Measurements from ENCODE around the gene SRP68. TPM values are rescaled to one million over a fixed set of nuclear protein-coding genes. Genes with fewer than 3 reads are reported as not detected.

The SRP68 gene
- total and polyA plus RNA-seq, 2 of the 8 experiments (the other 6 are each of a cell fraction or from before 2014, with no cell fraction given), result 57.7 to 83.5 TPM

DNA sequence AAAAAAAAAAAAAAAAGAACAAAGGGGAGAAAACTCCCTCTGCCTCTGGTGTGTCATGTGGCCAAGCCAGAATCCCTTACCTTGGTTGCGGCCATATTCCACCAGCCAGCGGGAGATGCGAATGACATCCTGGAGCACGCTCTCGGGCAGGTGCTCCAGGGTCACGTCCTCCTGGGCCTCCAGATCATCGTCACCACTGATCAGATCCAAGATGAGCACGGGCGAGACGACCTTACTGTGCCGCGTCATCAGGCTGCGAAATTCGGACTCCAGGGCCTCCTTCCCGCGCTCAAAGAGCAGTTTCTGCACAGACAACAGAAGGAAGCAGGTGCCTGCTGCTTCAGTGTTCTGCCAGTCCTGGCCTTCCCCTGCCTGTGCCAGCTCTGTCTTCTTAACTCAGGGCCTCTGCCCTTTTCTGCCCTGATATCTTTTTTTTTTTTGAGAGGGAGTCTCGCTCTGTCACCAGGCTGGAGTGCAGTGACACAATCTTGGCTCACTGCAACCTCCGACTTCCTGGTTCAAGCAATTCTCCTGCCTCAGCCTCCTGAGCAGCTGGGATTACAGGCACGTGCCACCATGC, 25.5 kb upstream of the SRP68 start:
- 97% methylated on average over 18 of the region's 19 CpGs; no CpG with 5 or more reads in 1 of the 2 experiments for WGBS, 2 experiments (ENCODE audit: extremely low coverage in 1 of 2, insufficient coverage in 1 of 2, insufficient read length in 1 of 2, insufficient replicate concordance in 2 of 2, low coverage in 1 of 2, low lambda C conversion rate in 2 of 2, missing lambda C conversion rate in 1 of 2)

More for the DNA sequence above, 25.5 kb upstream of the SRP68 start:
- H2BK12ac ChIP-seq (ENCODE audit: low read depth, low read length), result no peak overlapping the region
- no peak overlapping the region; a peak in 1 of 7 replicates for H3K9ac ChIP-seq (replicated peaks in 1 of 4; ENCODE audit: extremely low read depth in 1 of 4, low read depth in 3 of 4, low read length in 3 of 4)
- peaks cover 7% of the 10 kb centered on the region for H3K79me1 ChIP-seq (ENCODE audit: low read depth, low read length)
- H3K4me2 ChIP-seq (ENCODE audit: insufficient read depth in 1 of 2, low read depth in 2 of 2, low read length in 2 of 2), result no peak overlapping the region
- H4K8ac ChIP-seq (ENCODE audit: extremely low read depth, insufficient read depth, low read length), result no peak overlapping the region
- H3K9me3 ChIP-seq (ENCODE audit: insufficient read depth in 2 of 2, low read depth in 1 of 2, low read length in 1 of 2), result no peaks in the 10 kb centered on the region
- peaks cover 3 to 4% of the 10 kb centered on the region in 2 experiments; a peak in 3 of 4 replicates for H3K79me2 ChIP-seq (ENCODE audit: control insufficient read depth in 1 of 2, insufficient read depth in 2 of 2, low read length in 2 of 2)
- no peak overlapping the region for H3K27ac ChIP-seq (ENCODE audit: low read depth, low read length)
- no peak for TF ChIP-seq SIRT6 (IDR thresholded peaks at IDR 0.05; ENCODE audit: low read length)
- TF ChIP-seq HDAC6 (IDR thresholded peaks at IDR 0.05; ENCODE audit: low read depth, low read length), result no peak
- no peak for TF ChIP-seq GTF2F1 (IDR thresholded peaks at IDR 0.05; ENCODE audit: borderline replicate concordance, low read depth, low read length)
- TF ChIP-seq NANOG (IDR thresholded peaks at IDR 0.05; ENCODE audit: insufficient read depth, low read depth, low read length, poor library complexity, severe bottlenecking), result no peak
- H3K56ac ChIP-seq (replicated peaks; ENCODE audit: insufficient read length, low read depth, low read length), result no peak overlapping the region
- no peak overlapping the region for H2AK5ac ChIP-seq (ENCODE audit: low read depth, low read length)
- no peak overlapping the region for H3K4ac ChIP-seq (replicated peaks; ENCODE audit: insufficient read length, low read depth, low read length)
- H3K4me3 ChIP-seq (ENCODE audit: extremely low read depth in 1 of 4, insufficient read depth in 2 of 4, low read depth in 3 of 4, low read length in 4 of 4), result no peak overlapping the region
- no peaks in the 10 kb centered on the region for H3K27me3 ChIP-seq (replicated peaks in 1 of 4; ENCODE audit: control insufficient read depth in 3 of 4, extremely low read depth in 1 of 4, insufficient read depth in 3 of 4, low read length in 3 of 4)
- DNase-seq (ENCODE audit: low read depth in 1 of 2, low spot score in 2 of 2) (no peak), FAIRE-seq (no peak)
- H3K4me1 ChIP-seq (replicated peaks in 1 of 4; ENCODE audit: control insufficient read depth in 3 of 4, insufficient read depth in 4 of 4, low read length in 3 of 4), result peaks cover 0 to 3% (median 1%) of the 10 kb centered on the region in 4 experiments; a peak in 4 of 7 replicates
- CTCF ChIA-PET (ENCODE audit: partially characterized antibody), result interaction anchor here (0.6 to 41.5 kb wide), 3 partner anchors 10 to 54 kb away, joined by 3 to 778 read pairs (median 4); partner anchors contain the start of gene FOXJ1
- no peak overlapping the region for H4K5ac ChIP-seq (ENCODE audit: insufficient read length, low read depth, low read length)
- peaks cover 2% of the 10 kb centered on the region; the same call in 1 of the 2 replicates for H3K23me2 ChIP-seq (ENCODE audit: low read depth, low read length)
- no peak overlapping the region for H3K23ac ChIP-seq (ENCODE audit: insufficient read length)
- peaks cover 27 to 61% (median 40%) of the 10 kb centered on the region in 4 experiments for H3K36me3 ChIP-seq (ENCODE audit: control insufficient read depth in 2 of 4, insufficient read depth in 4 of 4, low read length in 3 of 4)
- POLR2A ChIA-PET (ENCODE audit: partially characterized antibody), result interaction anchor here (0.7 kb wide), 1 partner anchor 9 kb away, joined by 4 read pairs; no protein-coding TSS in a partner anchor
- no peak overlapping the region for H2BK5ac ChIP-seq (ENCODE audit: low read depth, low read length)
- no peak overlapping the region for H2BK20ac ChIP-seq (ENCODE audit: low read length)
- H2BK120ac ChIP-seq (replicated peaks; ENCODE audit: low read depth, low read length), result no peak overlapping the region
- H3K18ac ChIP-seq (ENCODE audit: extremely low read depth, low read length), result no peak overlapping the region
- H2AFZ ChIP-seq (ENCODE audit: low read length), result no peak overlapping the region
- H3K14ac ChIP-seq (ENCODE audit: insufficient read length), result no peak overlapping the region
- H2BK15ac ChIP-seq (ENCODE audit: low read length), result no peak overlapping the region
- peaks cover 0 to 2% of the 10 kb centered on the region in 2 experiments for H4K20me1 ChIP-seq (replicated peaks in 1 of 2; ENCODE audit: control insufficient read depth in 1 of 2, insufficient read depth in 2 of 2, low read length in 2 of 2)
- H4K91ac ChIP-seq (replicated peaks; ENCODE audit: insufficient read length, low read length), result no peak overlapping the region

All from H1 (cell line).